ENCODE measurements around the gene TMEM108.

The TMEM108 gene

GRCh38 chr3:133135306-133135705, 97.1 kb downstream of the TMEM108 start:
- no peaks in the 10 kb centered on the region for H3K36me3 ChIP-seq (ENCODE audit: insufficient read depth, low read length)
- no peaks in the 10 kb centered on the region for H3K9me3 ChIP-seq (ENCODE audit: low read length)
- no peaks in the 10 kb centered on the region for H3K4me1 ChIP-seq (ENCODE audit: insufficient read depth, low read length)

GRCh38 chr3:133136114-133137041, 98.2 kb downstream of the TMEM108 start:
- no peaks in the 10 kb centered on the region for H3K27me3 ChIP-seq (ENCODE audit: insufficient read depth, low read length)

More at GRCh38 chr3:133135306-133135705, 97.1 kb downstream of the TMEM108 start:
- Histone ChIP-seq H2AFZ (ENCODE audit: low read depth, low read length) (no peak overlapping the region), H3K4me3 (ENCODE audit: low read length) (no peak overlapping the region), H3K27me3 (ENCODE audit: insufficient read depth, low read length) (no peaks in the 10 kb centered on the region)

GRCh38 chr3:133137042-133137996, 99.1 kb downstream of the TMEM108 start:
- Histone ChIP-seq H3K27me3 (ENCODE audit: insufficient read depth, low read length) (no peaks in the 10 kb centered on the region), H2AFZ (ENCODE audit: low read depth, low read length) (no peak overlapping the region), H3K36me3 (ENCODE audit: insufficient read depth, low read length) (no peaks in the 10 kb centered on the region), H3K9me3 (ENCODE audit: low read length) (no peaks in the 10 kb centered on the region), H3K4me3 (ENCODE audit: low read length) (no peak overlapping the region), H3K4me1 (ENCODE audit: insufficient read depth, low read length) (no peaks in the 10 kb centered on the region)

More at GRCh38 chr3:133136114-133137041, 98.2 kb downstream of the TMEM108 start:
- Histone ChIP-seq H3K4me3 (ENCODE audit: low read length) (no peak overlapping the region), H3K4me1 (ENCODE audit: insufficient read depth, low read length) (no peaks in the 10 kb centered on the region), H3K9me3 (ENCODE audit: low read length) (no peaks in the 10 kb centered on the region), H2AFZ (ENCODE audit: low read depth, low read length) (no peak overlapping the region), H3K36me3 (ENCODE audit: insufficient read depth, low read length) (no peaks in the 10 kb centered on the region)

- Histone ChIP-seq H2AFZ (ENCODE audit: low read depth, low read length) (no peak overlapping the region), H3K4me3 (ENCODE audit: low read length) (no peak overlapping the region), H3K27me3 (ENCODE audit: insufficient read depth, low read length) (no peaks in the 10 kb centered on the region), H3K36me3 (ENCODE audit: insufficient read depth, low read length) (no peaks in the 10 kb centered on the region), H3K9me3 (ENCODE audit: low read length) (no peaks in the 10 kb centered on the region), H3K4me1 (ENCODE audit: insufficient read depth, low read length) (no peaks in the 10 kb centered on the region)
Observed at GRCh38 chr3:133138017-133138416, 99.8 kb downstream of the TMEM108 start.

- Histone ChIP-seq H3K27me3 (ENCODE audit: insufficient read depth, low read length) (no peaks in the 10 kb centered on the region), H3K4me3 (ENCODE audit: low read length) (no peak overlapping the region), H3K36me3 (ENCODE audit: insufficient read depth, low read length) (no peaks in the 10 kb centered on the region), H2AFZ (ENCODE audit: low read depth, low read length) (no peak overlapping the region), H3K4me1 (ENCODE audit: insufficient read depth, low read length) (peaks cover 11% of the 10 kb centered on the region), H3K9me3 (ENCODE audit: low read length) (no peaks in the 10 kb centered on the region)
Observed at GRCh38 chr3:133152056-133152455, 113.9 kb downstream of the TMEM108 start.

- Histone ChIP-seq H3K27me3 (ENCODE audit: insufficient read depth, low read length) (no peaks in the 10 kb centered on the region), H3K9me3 (ENCODE audit: low read length) (no peaks in the 10 kb centered on the region), H2AFZ (ENCODE audit: low read depth, low read length) (no peak overlapping the region), H3K4me1 (ENCODE audit: insufficient read depth, low read length) (peaks cover 11% of the 10 kb centered on the region), H3K36me3 (ENCODE audit: insufficient read depth, low read length) (no peaks in the 10 kb centered on the region), H3K4me3 (ENCODE audit: low read length) (no peak overlapping the region)
Observed at GRCh38 chr3:133152681-133153220, 114.6 kb downstream of the TMEM108 start.

- Histone ChIP-seq H2AFZ (ENCODE audit: low read depth, low read length) (no peak overlapping the region), H3K9me3 (ENCODE audit: low read length) (no peaks in the 10 kb centered on the region), H3K4me3 (ENCODE audit: low read length) (no peak overlapping the region), H3K36me3 (ENCODE audit: insufficient read depth, low read length) (no peaks in the 10 kb centered on the region), H3K4me1 (ENCODE audit: insufficient read depth, low read length) (peaks cover 11% of the 10 kb centered on the region), H3K27me3 (ENCODE audit: insufficient read depth, low read length) (no peaks in the 10 kb centered on the region)
Observed at GRCh38 chr3:133153382-133153781, 115.2 kb downstream of the TMEM108 start.

GRCh38 chr3:133157716-133158115, 119.5 kb downstream of the TMEM108 start:
- Histone ChIP-seq H3K36me3 (ENCODE audit: insufficient read depth, low read length) (no peaks in the 10 kb centered on the region), H3K4me1 (ENCODE audit: insufficient read depth, low read length) (peaks cover under 1% of the 10 kb centered on the region), H2AFZ (ENCODE audit: low read depth, low read length) (no peak overlapping the region), H3K4me3 (ENCODE audit: low read length) (no peak overlapping the region), H3K9me3 (ENCODE audit: low read length) (no peaks in the 10 kb centered on the region), H3K27me3 (ENCODE audit: insufficient read depth, low read length) (no peaks in the 10 kb centered on the region)

GRCh38 chr3:133158686-133159085, 120.5 kb downstream of the TMEM108 start:
- no peak overlapping the region for H2AFZ ChIP-seq (ENCODE audit: low read depth, low read length)
- H3K4me3 ChIP-seq (ENCODE audit: low read length), result no peak overlapping the region
- H3K4me1 ChIP-seq (ENCODE audit: insufficient read depth, low read length), result no peaks in the 10 kb centered on the region
- H3K9me3 ChIP-seq (ENCODE audit: low read length), result no peaks in the 10 kb centered on the region
- no peaks in the 10 kb centered on the region for H3K27me3 ChIP-seq (ENCODE audit: insufficient read depth, low read length)
- no peaks in the 10 kb centered on the region for H3K36me3 ChIP-seq (ENCODE audit: insufficient read depth, low read length)

- Histone ChIP-seq H3K27me3 (ENCODE audit: insufficient read depth, low read length) (no peaks in the 10 kb centered on the region), H3K4me1 (ENCODE audit: insufficient read depth, low read length) (no peaks in the 10 kb centered on the region), H3K36me3 (ENCODE audit: insufficient read depth, low read length) (no peaks in the 10 kb centered on the region), H3K9me3 (ENCODE audit: low read length) (no peaks in the 10 kb centered on the region), H3K4me3 (ENCODE audit: low read length) (no peak overlapping the region), H2AFZ (ENCODE audit: low read depth, low read length) (no peak overlapping the region)
Observed at GRCh38 chr3:133159498-133160475, 121.6 kb downstream of the TMEM108 start.

GRCh38 chr3:133161656-133162055, 123.5 kb downstream of the TMEM108 start:
- no peaks in the 10 kb centered on the region for H3K36me3 ChIP-seq (ENCODE audit: insufficient read depth, low read length)
- H3K4me1 ChIP-seq (ENCODE audit: insufficient read depth, low read length), result no peaks in the 10 kb centered on the region
- no peaks in the 10 kb centered on the region for H3K27me3 ChIP-seq (ENCODE audit: insufficient read depth, low read length)
- H3K4me3 ChIP-seq (ENCODE audit: low read length), result no peak overlapping the region
- H2AFZ ChIP-seq (ENCODE audit: low read depth, low read length), result no peak overlapping the region
- H3K9me3 ChIP-seq (ENCODE audit: low read length), result no peaks in the 10 kb centered on the region

- Histone ChIP-seq H3K9me3 (ENCODE audit: low read length) (no peaks in the 10 kb centered on the region), H3K4me3 (ENCODE audit: low read length) (no peak overlapping the region), H2AFZ (ENCODE audit: low read depth, low read length) (no peak overlapping the region), H3K27me3 (ENCODE audit: insufficient read depth, low read length) (no peaks in the 10 kb centered on the region), H3K4me1 (ENCODE audit: insufficient read depth, low read length) (no peaks in the 10 kb centered on the region), H3K36me3 (ENCODE audit: insufficient read depth, low read length) (no peaks in the 10 kb centered on the region)
Observed at GRCh38 chr3:133162265-133162664, 124.1 kb downstream of the TMEM108 start.

Data from neuron (in vitro differentiated cells).